ENCODE data around the gene ADIPOR2. TPM values are rescaled to one million over a fixed set of nuclear protein-coding genes. Genes with fewer than 3 reads are reported as not detected.

ADIPOR2 gene
- total RNA-seq, 1 experiment from 2014 or later = 45.3 TPM

- H2BK20ac ChIP-seq (ENCODE audit: low read depth, low read length, poor library complexity, severe bottlenecking) = no peak overlapping the region
- H3K27me3 ChIP-seq (ENCODE audit: insufficient read depth, low read length) = no peaks in the 10 kb centered on the region
- H3K79me2 ChIP-seq (ENCODE audit: insufficient read depth, low read length) = no peaks in the 10 kb centered on the region
- H4K8ac ChIP-seq (replicated peaks; ENCODE audit: insufficient read length, low read depth, low read length) = no peak overlapping the region
- H3K18ac ChIP-seq (ENCODE audit: insufficient read length, low read depth, low read length) = no peak overlapping the region
- Mint-ChIP-seq H3K9me3 (no peaks in the 10 kb centered on the region), H3K27me3 (ENCODE audit: low read depth) (no peaks in the 10 kb centered on the region), H3K4me3 (no peak overlapping the region), H3K4me1 (peaks cover 17 to 19% of the 10 kb centered on the region in 2 experiments), H3K36me3 (ENCODE audit: insufficient read depth in 1 of 3, low read depth in 3 of 3) (peaks cover 2 to 39% (median 9%) of the 10 kb centered on the region in 3 experiments; a peak in 5 of 7 replicates), H3K27ac (peak overlapping the region; percentile 31 to 50 (median 42); a peak in 4 of 7 replicates)
- no peak overlapping the region for H2AFZ ChIP-seq (ENCODE audit: low read length)
- no peak overlapping the region for H2BK120ac ChIP-seq (ENCODE audit: low read depth, low read length, poor library complexity, severe bottlenecking)
- H3K9me3 ChIP-seq (ENCODE audit: control insufficient read depth, low read depth, low read length) = no peaks in the 10 kb centered on the region
- no peak overlapping the region for H2BK15ac ChIP-seq (ENCODE audit: low read depth, low read length)
- H4K20me1 ChIP-seq (ENCODE audit: control insufficient read depth, insufficient read depth, insufficient read length) = no peaks in the 10 kb centered on the region
- WGBS (ENCODE audit: extremely low coverage, insufficient read length, low lambda C conversion rate) = no CpG with 5 or more reads among the region's 4 CpGs
- H3K56ac ChIP-seq (ENCODE audit: insufficient read length, low read depth, low read length) = no peak overlapping the region
- no peak overlapping the region for H3K4me2 ChIP-seq (ENCODE audit: insufficient read depth, insufficient read length, low read length)
- no peak overlapping the region for H4K5ac ChIP-seq (ENCODE audit: insufficient read length, low read depth, low read length)
- no peaks in the 10 kb centered on the region for H3K79me1 ChIP-seq (ENCODE audit: insufficient read depth, low read depth, low read length, poor library complexity, severe bottlenecking)
- no peak overlapping the region for H3K14ac ChIP-seq (ENCODE audit: insufficient read depth, low read length)
- TF ChIP-seq CTCF (conservative IDR thresholded peaks at IDR 0.05) = no peak
- H3K23me2 ChIP-seq (ENCODE audit: insufficient read length, low read depth, low read length, poor library complexity, severe bottlenecking) = no peaks in the 10 kb centered on the region
- H3K4ac ChIP-seq (ENCODE audit: low read depth, low read length) = no peak overlapping the region
- H3K9ac ChIP-seq (ENCODE audit: extremely low read depth, insufficient read length, low read length) = no peak overlapping the region
- no peak for DNase-seq
- H4K91ac ChIP-seq (ENCODE audit: insufficient read length, low read depth, low read length) = no peak overlapping the region
- no peaks in the 10 kb centered on the region for H3K4me1 ChIP-seq (ENCODE audit: insufficient read depth, low read length)
- no peak overlapping the region for H2BK5ac ChIP-seq (ENCODE audit: insufficient read length, low read length)
- H2AK5ac ChIP-seq (ENCODE audit: insufficient read length, low read length) = no peak overlapping the region
- H2BK12ac ChIP-seq (ENCODE audit: insufficient read length, low read depth, low read length) = no peak overlapping the region
- no peak overlapping the region for H3T11ph ChIP-seq (ENCODE audit: low read length)
- no peak overlapping the region for H3K23ac ChIP-seq (ENCODE audit: insufficient read length, low read depth, low read length)
- H3K27ac ChIP-seq (ENCODE audit: insufficient read length, low read depth, low read length) = no peak overlapping the region
Measured at GRCh38 chr12:1776170-1776921, 85.5 kb downstream of the ADIPOR2 start.
